Keratinocyte (primary cell): ENCODE results near the gene EDC3.

Source experiments
- CTCF ChIP-seq, 3 experiments: IDR thresholded peaks in 1 of 3; conservative IDR thresholded peaks in 1 of 3; optimal IDR thresholded peaks in 1 of 3; 2 replicates in 2 of 3; 3 replicates in 1 of 3; pipeline versions ENCODE3 to v1.5.1; 2011; ENCODE audit warnings: low read length in 3 of 3, mild to moderate bottlenecking in 3 of 3, moderate library complexity in 2 of 3, control low read depth in 1 of 3, inconsistent platforms in 1 of 3; ENCODE audit not compliant: insufficient read depth in 2 of 3; ENCODE audit errors: extremely low read depth in 1 of 3
- EZH2 ChIP-seq: IDR thresholded peaks from one replicate; pipeline ENCODE4 v1.6.1; 2012; ENCODE audit warnings: inconsistent platforms, mild to moderate bottlenecking, low read length, moderate library complexity

- TF ChIP-seq CTCF (optimal IDR thresholded peaks at IDR 0.05 in 1 of 3, IDR thresholded peaks at IDR 0.05 in 1 of 3, conservative IDR thresholded peaks at IDR 0.05 in 1 of 3; ENCODE audit: extremely low read depth in 1 of 3, insufficient read depth in 2 of 3, low read length in 3 of 3) (peak; percentile 73 to 99 (median 97)), EZH2 (no peak)
Measured at GRCh38 chr15:74635228-74635627, 60.6 kb downstream of the EDC3 start.
